Measurements from ENCODE around the gene BCL2L12.

GRCh38 chr19:49684251-49684982, 18.7 kb downstream of the BCL2L12 start:
- TF ChIP-seq CTCF (IDR thresholded peaks at IDR 0.05), result peak in 1 of 3 experiments; percentile 43
- no peak for TF ChIP-seq POLR2A (IDR thresholded peaks at IDR 0.05; ENCODE audit: low read depth)
